ENCODE measurements around the gene GRAMD1A. TPM values are rescaled to one million over a fixed set of nuclear protein-coding genes. Genes with fewer than 3 reads are reported as not detected.

The GRAMD1A gene
- total and polyA plus RNA-seq, 9 of the 15 experiments (the other 6 are each of a cell fraction or from before 2014, with no cell fraction given): 1.4 to 63.8 (median 38.5) TPM

DNA sequence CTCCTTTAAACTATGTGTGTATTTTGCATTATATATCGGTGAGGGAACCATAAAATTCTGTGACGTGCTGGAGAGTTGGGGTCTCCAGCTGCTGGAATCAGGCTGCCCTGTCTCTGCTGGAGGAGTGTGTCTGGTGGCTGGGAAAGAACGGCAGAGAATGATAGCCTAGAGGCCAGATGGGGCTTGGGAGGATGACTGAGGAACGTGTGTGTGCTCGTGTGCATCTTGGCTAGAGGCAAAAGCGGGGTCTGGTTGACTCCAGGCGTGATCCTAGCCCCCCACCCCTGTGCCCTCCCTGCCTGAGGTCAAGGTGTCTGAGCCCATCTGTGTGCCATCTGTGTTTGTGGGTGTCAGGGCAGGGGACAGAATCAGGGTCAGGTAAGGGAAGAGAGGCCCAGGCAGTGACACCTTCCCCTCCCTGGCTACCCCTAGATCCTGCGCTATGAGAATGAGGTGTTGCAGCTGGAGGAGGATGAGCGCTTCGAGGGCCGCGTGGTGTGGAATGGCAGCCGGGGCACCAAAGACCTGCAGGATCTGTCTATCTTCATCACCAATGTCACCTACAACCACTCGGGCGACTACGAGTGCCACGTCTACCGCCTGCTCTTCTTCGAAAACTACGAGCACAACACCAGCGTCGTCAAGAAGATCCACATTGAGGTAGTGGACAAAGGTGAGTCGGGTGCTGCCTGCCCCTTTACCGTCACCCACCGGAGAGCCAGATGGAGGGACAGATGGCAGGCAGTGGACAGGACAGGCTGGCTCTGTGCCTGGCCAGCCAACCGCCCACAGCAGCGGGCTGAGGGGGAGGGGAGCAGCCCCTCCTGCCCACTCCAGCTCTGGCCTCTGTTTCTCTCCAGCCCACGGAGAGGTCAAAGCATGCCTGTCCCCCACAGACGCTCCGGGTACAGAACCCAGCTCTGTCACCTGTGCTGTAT is 33.2 kb downstream of the GRAMD1A start:
- BruUV-seq (replicated peaks): no TSS peak
- in situ Hi-C loops (cut with MboI) (no loop called here), intact Hi-C loops (cut with micrococcal nuclease) (no loop called here)
- peaks cover 2 to 17% of the 10 kb centered on the region in 2 experiments; a peak in 1 of 5 replicates for H3K27me3 ChIP-seq (ENCODE audit: control insufficient read depth in 2 of 2, insufficient read depth in 2 of 2, low read length in 2 of 2)
- no peak overlapping the region for H3K4me2 ChIP-seq (ENCODE audit: insufficient read depth, low read length)
- no peak overlapping the region for H3K9ac ChIP-seq (ENCODE audit: insufficient read depth in 1 of 2, low read depth in 2 of 2, low read length in 2 of 2)
- no peaks in the 10 kb centered on the region for H3K9me1 ChIP-seq (ENCODE audit: control insufficient read depth, insufficient read depth, low read length)
- FAIRE-seq (no peak), ATAC-seq (no peak), DNase-seq (ENCODE audit: extremely low read depth in 1 of 4, low spot score in 3 of 4) (no peak)
- H3K36me3 ChIP-seq (ENCODE audit: control insufficient read depth, insufficient read depth, low read length): peaks cover 1% of the 10 kb centered on the region; the same call in 1 of the 3 replicates
- WGBS (ENCODE audit: insufficient coverage, low coverage, missing lambda C conversion rate): 46% methylated on average over 25 of the region's 30 CpGs
- 0 out of 2 replicates have a peak, but pooled peaks cover 3% of the 10 kb centered on the region for H4K20me1 ChIP-seq (replicated peaks; ENCODE audit: control insufficient read depth, insufficient read depth, low read length)
- no peaks in the 10 kb centered on the region for H3K9me3 ChIP-seq (replicated peaks; ENCODE audit: control insufficient read depth, insufficient read depth, low read depth, low read length)
- H2AFZ ChIP-seq (ENCODE audit: low read depth, low read length): no peak overlapping the region
- H3K79me2 ChIP-seq (ENCODE audit: control insufficient read depth, insufficient read depth, low read length): no peaks in the 10 kb centered on the region
- ChIA-PET CTCF (ENCODE audit: low intra/inter-chr PET ratio) (no interaction called here), POLR2A (interaction anchor here (2.7 kb wide), 1 partner anchor 11 kb away, joined by 8 read pairs; no protein-coding TSS in a partner anchor)
- no peak overlapping the region for H3K27ac ChIP-seq (ENCODE audit: extremely low read depth, low read depth, low read length)
- H3K4me3 ChIP-seq: no peak overlapping the region
- peaks cover 0 to 25% of the 10 kb centered on the region in 2 experiments; a peak in 4 of 5 replicates for H3K4me1 ChIP-seq (replicated peaks in 1 of 2; ENCODE audit: control insufficient read depth in 2 of 2, insufficient read depth in 2 of 2, low read length in 2 of 2)
- TF ChIP-seq, protein P1, sequence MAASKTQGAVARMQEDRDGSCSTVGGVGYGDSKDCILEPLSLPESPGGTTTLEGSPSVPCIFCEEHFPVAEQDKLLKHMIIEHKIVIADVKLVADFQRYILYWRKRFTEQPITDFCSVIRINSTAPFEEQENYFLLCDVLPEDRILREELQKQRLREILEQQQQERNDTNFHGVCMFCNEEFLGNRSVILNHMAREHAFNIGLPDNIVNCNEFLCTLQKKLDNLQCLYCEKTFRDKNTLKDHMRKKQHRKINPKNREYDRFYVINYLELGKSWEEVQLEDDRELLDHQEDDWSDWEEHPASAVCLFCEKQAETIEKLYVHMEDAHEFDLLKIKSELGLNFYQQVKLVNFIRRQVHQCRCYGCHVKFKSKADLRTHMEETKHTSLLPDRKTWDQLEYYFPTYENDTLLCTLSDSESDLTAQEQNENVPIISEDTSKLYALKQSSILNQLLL (CRISPR knock-in tag; IDR thresholded peaks at IDR 0.05; ENCODE audit: borderline replicate concordance): no peak
- TF ChIP-seq, protein P2, sequence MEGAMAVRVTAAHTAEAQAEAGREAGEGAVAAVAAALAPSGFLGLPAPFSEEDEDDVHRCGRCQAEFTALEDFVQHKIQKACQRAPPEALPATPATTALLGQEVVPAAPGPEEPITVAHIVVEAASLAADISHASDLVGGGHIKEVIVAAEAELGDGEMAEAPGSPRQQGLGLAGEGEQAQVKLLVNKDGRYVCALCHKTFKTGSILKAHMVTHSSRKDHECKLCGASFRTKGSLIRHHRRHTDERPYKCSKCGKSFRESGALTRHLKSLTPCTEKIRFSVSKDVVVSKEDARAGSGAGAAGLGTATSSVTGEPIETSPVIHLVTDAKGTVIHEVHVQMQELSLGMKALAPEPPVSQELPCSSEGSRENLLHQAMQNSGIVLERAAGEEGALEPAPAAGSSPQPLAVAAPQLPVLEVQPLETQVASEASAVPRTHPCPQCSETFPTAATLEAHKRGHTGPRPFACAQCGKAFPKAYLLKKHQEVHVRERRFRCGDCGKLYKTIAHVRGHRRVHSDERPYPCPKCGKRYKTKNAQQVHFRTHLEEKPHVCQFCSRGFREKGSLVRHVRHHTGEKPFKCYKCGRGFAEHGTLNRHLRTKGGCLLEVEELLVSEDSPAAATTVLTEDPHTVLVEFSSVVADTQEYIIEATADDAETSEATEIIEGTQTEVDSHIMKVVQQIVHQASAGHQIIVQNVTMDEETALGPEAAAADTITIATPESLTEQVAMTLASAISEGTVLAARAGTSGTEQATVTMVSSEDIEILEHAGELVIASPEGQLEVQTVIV (CRISPR knock-in tag; IDR thresholded peaks at IDR 0.05; ENCODE audit: borderline replicate concordance): no peak
- no peak for TF ChIP-seq PRDM10 (IDR thresholded peaks at IDR 0.05; ENCODE audit: partially characterized antibody)
- no peak for TF ChIP-seq ZNF644 (tag; IDR thresholded peaks at IDR 0.05; ENCODE audit: low read depth)
- TF ChIP-seq ZNF347 (CRISPR knock-in tag; IDR thresholded peaks at IDR 0.05; ENCODE audit: low read depth): no peak
- TF ChIP-seq ZFP1 (CRISPR knock-in tag; IDR thresholded peaks at IDR 0.05): no peak
- TF ChIP-seq, protein P3, sequence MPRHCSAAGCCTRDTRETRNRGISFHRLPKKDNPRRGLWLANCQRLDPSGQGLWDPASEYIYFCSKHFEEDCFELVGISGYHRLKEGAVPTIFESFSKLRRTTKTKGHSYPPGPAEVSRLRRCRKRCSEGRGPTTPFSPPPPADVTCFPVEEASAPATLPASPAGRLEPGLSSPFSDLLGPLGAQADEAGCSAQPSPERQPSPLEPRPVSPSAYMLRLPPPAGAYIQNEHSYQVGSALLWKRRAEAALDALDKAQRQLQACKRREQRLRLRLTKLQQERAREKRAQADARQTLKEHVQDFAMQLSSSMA (CRISPR knock-in tag; IDR thresholded peaks at IDR 0.05): no peak
- TF ChIP-seq, protein P4, sequence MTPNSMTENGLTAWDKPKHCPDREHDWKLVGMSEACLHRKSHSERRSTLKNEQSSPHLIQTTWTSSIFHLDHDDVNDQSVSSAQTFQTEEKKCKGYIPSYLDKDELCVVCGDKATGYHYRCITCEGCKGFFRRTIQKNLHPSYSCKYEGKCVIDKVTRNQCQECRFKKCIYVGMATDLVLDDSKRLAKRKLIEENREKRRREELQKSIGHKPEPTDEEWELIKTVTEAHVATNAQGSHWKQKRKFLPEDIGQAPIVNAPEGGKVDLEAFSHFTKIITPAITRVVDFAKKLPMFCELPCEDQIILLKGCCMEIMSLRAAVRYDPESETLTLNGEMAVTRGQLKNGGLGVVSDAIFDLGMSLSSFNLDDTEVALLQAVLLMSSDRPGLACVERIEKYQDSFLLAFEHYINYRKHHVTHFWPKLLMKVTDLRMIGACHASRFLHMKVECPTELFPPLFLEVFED (CRISPR knock-in tag; conservative IDR thresholded peaks at IDR 0.05): no peak
- no peak for TF ChIP-seq RUNX1 (IDR thresholded peaks at IDR 0.05; ENCODE audit: low read depth)
